HG03575 (cell line): ENCODE measurements around the gene SPPL2C.

Source experiments
- ATAC-seq: cut with Tn5 transposase; IDR thresholded peaks from one replicate; pipeline ENCODE4 v1.9.1; 2021; ENCODE audit not compliant: unreplicated experiment, insufficient number of reproducible peaks, low FRiP score; ENCODE audit errors: extremely low read depth

Gene SPPL2C, protein sequence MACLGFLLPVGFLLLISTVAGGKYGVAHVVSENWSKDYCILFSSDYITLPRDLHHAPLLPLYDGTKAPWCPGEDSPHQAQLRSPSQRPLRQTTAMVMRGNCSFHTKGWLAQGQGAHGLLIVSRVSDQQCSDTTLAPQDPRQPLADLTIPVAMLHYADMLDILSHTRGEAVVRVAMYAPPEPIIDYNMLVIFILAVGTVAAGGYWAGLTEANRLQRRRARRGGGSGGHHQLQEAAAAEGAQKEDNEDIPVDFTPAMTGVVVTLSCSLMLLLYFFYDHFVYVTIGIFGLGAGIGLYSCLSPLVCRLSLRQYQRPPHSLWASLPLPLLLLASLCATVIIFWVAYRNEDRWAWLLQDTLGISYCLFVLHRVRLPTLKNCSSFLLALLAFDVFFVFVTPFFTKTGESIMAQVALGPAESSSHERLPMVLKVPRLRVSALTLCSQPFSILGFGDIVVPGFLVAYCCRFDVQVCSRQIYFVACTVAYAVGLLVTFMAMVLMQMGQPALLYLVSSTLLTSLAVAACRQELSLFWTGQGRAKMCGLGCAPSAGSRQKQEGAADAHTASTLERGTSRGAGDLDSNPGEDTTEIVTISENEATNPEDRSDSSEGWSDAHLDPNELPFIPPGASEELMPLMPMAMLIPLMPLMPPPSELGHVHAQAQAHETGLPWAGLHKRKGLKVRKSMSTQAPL

DNA sequence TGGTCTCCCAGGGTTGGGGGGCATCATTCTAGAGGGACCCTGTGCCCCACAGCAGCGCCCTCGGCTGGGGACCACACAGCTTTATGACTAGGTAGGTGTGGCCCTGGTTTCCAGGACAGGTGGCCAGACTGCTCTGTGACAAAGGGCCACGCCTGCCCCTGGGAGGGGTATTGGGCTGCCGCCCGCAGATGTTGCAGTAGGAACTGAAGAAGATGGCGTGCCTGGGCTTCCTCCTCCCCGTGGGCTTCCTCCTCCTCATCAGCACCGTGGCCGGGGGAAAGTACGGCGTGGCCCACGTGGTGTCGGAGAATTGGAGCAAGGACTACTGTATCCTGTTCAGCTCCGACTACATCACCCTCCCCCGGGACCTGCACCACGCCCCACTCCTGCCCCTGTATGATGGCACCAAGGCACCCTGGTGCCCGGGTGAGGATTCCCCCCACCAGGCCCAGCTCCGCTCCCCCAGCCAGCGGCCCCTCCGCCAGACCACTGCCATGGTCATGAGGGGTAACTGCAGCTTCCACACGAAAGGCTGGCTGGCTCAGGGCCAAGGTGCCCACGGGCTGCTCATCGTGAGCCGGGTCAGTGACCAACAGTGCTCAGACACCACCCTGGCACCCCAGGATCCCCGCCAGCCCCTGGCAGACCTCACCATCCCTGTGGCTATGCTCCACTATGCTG lies at the start of gene SPPL2C:
TSS of gene SPPL2C (plus strand) at position 187 of the 681 bp plus-strand sequence. CDS start at position 213, 26 bp downstream.
- no peak for ATAC-seq

DNA sequence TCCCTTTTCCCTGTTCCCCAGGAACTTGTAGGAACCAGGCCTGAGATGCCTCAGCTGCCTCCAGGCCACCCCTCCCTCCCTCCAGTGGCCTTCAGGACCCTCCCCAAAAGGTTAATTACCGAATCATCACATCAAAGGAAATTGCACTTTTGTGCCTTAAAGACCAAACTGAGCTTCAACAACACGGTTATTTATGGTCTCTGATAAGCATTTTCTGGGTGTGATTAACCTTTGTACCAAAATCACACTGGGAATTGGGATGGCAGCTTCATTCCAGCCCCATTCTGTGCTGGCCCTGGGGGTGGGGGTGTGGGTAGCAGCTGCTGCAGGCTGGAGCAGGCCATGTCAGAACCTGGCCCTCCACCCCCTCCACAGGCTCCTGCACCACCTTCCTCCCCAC lies 43.9 kb upstream of the SPPL2C start:
- ATAC-seq = no peak

DNA sequence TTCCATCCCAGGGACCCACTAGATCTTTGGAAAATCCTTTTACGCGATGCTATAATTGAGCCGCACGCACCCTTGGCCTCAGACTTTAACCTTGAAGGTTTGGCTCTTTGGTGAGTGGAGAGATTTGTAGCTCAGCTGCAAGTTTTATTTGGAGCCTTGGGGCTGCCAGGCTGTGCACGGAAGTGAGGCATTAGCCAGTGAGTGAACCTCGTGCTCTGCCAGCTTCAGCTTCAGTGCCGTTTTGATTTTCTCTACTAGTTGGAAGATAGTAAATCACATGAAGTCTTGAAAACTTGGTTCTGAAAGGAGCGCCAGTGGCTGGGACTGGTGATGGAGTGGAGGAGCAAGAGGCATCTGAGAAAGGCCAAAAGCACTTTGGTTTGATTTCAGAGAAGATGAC lies 43.3 kb upstream of the SPPL2C start:
- ATAC-seq = no peak

DNA sequence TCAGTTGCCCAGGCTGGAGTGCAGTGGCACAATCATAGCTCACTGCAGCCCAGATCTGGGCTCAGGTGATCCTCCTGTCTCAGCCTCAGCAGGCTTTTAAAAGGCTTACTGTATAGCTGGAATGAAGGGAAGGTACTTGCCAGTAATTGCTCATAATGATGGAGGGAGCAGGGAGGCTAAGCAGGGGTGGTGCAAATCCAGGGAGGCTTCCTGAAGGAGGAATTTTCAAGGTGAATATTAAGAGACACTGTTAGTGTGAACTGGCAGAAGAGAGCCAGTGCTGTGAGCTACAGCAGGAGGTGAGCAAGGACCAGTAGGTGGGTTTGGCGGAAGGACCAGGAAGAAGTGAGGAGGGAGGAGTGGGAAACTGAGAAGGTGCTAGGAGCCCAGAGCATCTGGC lies 35.8 kb upstream of the SPPL2C start:
- no peak for ATAC-seq

GRCh38 chr17:45809499-45809898 lies 35.2 kb upstream of the SPPL2C start:
- ATAC-seq = no peak

DNA sequence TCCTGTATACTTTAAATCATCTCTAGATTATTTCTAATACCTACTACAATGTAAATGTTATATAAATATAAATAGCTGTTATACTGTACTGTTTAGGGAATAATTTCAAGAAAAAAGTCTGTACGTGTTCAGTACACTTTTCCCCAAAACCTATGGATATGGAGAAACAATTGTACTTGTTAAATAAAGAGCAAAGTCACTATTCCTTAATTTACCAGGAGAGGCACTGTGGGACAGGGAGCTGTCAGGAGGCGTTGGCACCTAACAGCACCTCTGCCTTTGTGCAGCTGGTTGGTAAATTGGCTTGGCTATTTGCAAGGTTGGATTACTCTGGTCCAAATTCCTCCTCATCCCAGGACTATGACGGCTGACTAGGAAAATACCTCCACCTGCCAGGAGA lies 32.6 kb upstream of the SPPL2C start:
- no peak for ATAC-seq

GRCh38 chr17:45813048-45813725 lies 31.5 kb upstream of the SPPL2C start:
- ATAC-seq = no peak

DNA sequence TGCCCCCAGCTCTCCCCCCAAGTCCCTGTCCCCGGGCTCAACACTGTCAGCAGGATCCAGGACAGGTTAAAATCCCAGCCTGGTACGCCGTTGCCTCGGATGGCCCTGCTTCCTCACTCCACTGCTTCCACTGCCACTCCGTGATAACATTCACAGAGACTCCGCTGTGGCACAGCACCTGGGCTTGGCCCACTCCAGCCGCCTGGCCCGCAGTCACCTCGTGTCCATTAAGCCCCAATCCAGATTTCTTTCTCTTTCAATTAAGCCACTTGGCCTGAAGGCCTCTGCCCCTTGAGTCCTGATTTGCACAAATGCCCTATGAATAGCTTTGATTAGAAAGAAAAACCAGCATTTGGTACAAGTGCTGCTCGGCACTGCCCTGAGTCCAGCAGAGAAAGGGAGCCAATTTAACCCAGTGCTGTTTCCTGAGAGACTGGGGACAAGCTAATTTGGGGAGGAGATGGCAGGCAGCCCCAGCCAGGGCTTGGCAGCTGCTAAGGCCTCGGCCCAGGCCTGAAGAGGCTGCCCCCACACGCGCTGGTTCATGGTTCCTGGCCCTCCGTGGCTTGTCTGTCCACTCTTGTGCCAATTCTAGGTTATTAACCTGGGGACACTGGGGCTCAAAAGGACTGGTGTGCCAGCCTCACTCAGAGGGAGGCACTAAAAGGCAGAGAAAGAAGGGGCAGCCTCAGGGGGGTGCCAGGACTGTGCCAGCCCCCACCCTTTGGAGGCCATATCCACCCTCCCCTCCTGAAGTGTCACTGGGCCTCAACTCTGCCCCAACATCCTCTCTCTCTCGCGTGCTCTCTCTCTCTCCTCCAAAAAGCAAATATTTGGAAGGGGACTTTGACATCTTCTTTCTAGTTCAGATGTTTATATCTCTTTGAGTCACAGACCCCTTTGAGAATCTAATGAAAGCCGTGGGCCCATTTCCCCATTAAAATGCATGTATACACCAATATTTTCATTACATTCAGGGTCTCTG lies 29.8 kb upstream of the SPPL2C start:
- no peak for ATAC-seq

- no peak for ATAC-seq
These were observed 28.9 kb upstream of the SPPL2C start for GRCh38 chr17:45815752-45816151.

DNA sequence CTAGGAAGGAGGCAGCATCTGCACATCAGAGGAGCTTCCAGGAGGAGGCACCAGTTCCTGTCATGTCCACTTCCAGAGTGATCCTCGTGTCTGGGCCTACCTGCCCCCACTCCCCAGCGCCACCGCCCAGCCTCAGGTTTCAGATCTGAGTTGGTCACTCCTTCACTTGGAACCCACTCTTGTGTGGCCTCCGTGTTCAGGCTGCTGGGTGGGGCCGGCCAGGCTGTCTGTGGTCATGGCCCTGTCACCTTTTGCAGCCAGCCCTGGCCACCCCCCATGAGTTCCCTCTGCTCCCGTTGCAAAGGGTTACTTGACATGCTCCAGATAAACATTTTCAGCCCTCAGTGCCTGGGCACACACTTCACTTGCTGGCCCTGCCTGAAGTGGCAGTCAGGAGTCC lies 26.6 kb upstream of the SPPL2C start:
- no peak for ATAC-seq

- no peak for ATAC-seq
These were observed 26.0 kb upstream of the SPPL2C start for GRCh38 chr17:45818699-45819098.

DNA sequence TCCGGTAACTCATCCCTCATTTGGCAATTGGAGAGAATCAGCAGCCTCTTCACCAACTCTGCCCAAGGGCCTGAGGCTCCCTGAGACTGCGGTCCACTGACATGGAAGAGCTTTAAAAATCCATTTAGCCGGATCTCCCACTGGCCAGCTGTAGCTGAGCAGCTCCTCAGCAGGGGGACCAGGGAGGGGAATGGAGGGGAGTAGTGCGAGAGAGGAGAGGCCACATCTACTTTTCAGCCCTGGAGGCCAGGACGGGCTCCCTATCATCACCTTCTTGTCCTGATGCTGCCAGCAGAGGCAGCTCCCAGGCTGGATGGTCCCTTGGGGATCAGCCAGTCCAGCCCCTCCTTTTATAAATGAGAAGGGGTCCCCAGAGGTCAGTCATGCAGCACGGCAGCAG lies 25.0 kb upstream of the SPPL2C start:
- ATAC-seq = no peak

GRCh38 chr17:45820052-45820780 lies 24.5 kb upstream of the SPPL2C start:
- ATAC-seq = no peak

DNA sequence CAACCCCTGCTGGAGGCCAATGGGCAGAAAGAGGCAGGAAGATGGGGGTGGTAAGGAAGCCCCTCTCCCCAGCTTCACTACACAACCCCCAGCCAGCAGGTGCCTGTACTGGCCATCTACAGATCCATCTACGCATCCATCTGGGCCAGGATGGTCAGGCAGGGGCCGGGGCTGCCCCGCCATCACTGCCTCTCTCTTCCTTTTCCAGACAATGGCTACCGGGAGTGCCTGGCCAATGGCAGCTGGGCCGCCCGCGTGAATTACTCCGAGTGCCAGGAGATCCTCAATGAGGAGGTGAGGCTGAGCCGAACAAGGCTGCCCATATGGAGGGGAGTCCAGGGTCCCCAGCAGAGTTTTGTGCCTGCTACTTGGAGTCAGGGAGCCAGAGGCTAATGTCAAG lies 23.5 kb upstream of the SPPL2C start:
- ATAC-seq = no peak

DNA sequence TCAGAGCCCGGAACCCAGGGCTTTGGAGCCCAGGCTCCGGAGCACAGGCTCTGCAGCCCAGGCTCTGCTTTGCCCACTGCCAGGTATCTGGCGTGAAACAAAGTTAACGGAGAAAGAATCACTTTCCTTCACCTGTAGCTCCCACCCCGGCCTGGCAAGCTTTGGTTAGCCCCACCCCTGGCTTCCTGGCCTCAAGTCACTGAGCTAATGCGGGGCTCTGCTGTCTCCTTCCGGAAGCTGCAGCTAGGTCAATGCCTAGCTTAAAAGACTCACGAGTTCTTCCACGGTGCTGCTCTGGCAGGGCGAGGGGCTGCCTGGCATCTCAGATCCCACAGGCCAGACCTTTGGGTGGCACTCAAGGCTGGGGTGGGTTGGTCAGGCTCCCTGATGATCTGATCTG lies 21.1 kb upstream of the SPPL2C start:
- ATAC-seq = no peak

DNA sequence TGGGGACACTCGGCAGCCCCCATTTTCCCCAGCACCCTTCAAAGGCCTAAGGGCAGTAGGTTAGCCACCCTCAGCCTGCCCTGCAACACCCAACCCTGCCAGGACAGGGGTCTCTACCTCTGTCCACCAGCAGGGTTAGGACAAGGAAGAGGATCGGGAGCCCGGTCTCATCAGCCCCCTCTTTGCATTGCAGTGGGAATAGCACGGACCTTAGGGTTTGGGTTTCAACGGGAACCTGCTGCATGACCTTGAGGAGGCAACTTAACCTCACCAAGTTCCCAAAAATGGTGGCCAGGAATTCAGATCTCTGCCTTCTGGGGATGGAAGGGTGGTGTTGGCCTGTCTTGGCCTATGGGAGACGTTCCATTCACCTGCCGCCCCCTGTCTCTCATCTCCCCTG lies 20.2 kb upstream of the SPPL2C start:
- no peak for ATAC-seq

- ATAC-seq = no peak
These were observed 19.7 kb upstream of the SPPL2C start for GRCh38 chr17:45824901-45825492.
